CD14-positive monocyte (primary cell): ENCODE measurements around the gene TIMM10B. TPM values are rescaled to one million over a fixed set of nuclear protein-coding genes. Genes with fewer than 3 reads are reported as not detected.

Experiments used
- DNase-seq, 3 donors: peaks; one replicate each; pipeline ENCODE4 v3.0.0-alpha.2; 2011 to 2022
- H2AFZ ChIP-seq: 2 replicates; pipeline ENCODE4 v1.6.0; 2012; ENCODE audit warnings: mild to moderate bottlenecking, low read depth, low read length, inconsistent platforms; ENCODE audit not compliant: insufficient read depth, poor library complexity, severe bottlenecking
- H3K27ac ChIP-seq, 2 donors: 1 replicate in 1 of 2; 2 replicates in 1 of 2; pipeline ENCODE4 v1.5.1; 2012 to 2013; ENCODE audit warnings: low read length in 2 of 2, control low read depth in 1 of 2, inconsistent platforms in 1 of 2, low read depth in 1 of 2, mild to moderate bottlenecking in 1 of 2
- H3K27me3 ChIP-seq, 2 donors: one replicate each; pipeline versions ENCODE4 v1.6.0 to v1.6.1; 2011 to 2013; ENCODE audit warnings: low read length in 2 of 2; ENCODE audit not compliant: control insufficient read depth in 2 of 2, insufficient read depth in 2 of 2
- H3K36me3 ChIP-seq, 2 donors: replicated peaks in 1 of 2; 1 replicate in 1 of 2; 2 replicates in 1 of 2; pipeline versions ENCODE4 v1.5.1 to v1.6.1; 2012 to 2013; ENCODE audit warnings: low read length in 2 of 2, control low read depth in 1 of 2, inconsistent platforms in 1 of 2, mild to moderate bottlenecking in 1 of 2; ENCODE audit not compliant: insufficient read depth in 2 of 2, control insufficient read depth in 1 of 2
- H3K4me1 ChIP-seq, 2 donors: 1 replicate in 1 of 2; 2 replicates in 1 of 2; pipeline versions ENCODE4 v1.5.1 to v1.6.1; 2012 to 2013; ENCODE audit warnings: low read length in 2 of 2, control low read depth in 1 of 2, inconsistent platforms in 1 of 2, mild to moderate bottlenecking in 1 of 2, moderate library complexity in 1 of 2; ENCODE audit not compliant: insufficient read depth in 2 of 2, control insufficient read depth in 1 of 2
- H3K4me2 ChIP-seq: replicated peaks from 2 replicates; pipeline ENCODE3; 2012; ENCODE audit warnings: low read length, moderate library complexity, mild to moderate bottlenecking; ENCODE audit not compliant: poor library complexity, severe bottlenecking; ENCODE audit errors: extremely low read depth
- H3K4me3 ChIP-seq, 3 experiments: fragments of 200-600 bp in 1 of 3; sonication (generic) in 1 of 3; replicated peaks in 1 of 3; 1 replicate in 2 of 3; 2 replicates in 1 of 3; pipeline ENCODE4 v1.5.1; 2011 to 2013; ENCODE audit warnings: low read length in 3 of 3, mild to moderate bottlenecking in 3 of 3, control low read depth in 2 of 3, low read depth in 2 of 3, inconsistent platforms in 1 of 3, moderate library complexity in 1 of 3
- H3K79me2 ChIP-seq: 2 replicates; pipeline ENCODE4 v1.6.0; 2012; ENCODE audit warnings: mild to moderate bottlenecking, control low read depth, inconsistent platforms, low read length, moderate library complexity; ENCODE audit not compliant: insufficient read depth
- H3K9ac ChIP-seq: 2 replicates; pipeline ENCODE4 v1.6.0; 2017; ENCODE audit warnings: low read length, mild to moderate bottlenecking; ENCODE audit not compliant: insufficient read depth, poor library complexity, severe bottlenecking
- H3K9me3 ChIP-seq, 2 donors: replicated peaks in 1 of 2; 1 replicate in 1 of 2; 2 replicates in 1 of 2; pipeline versions ENCODE4 v1.5.1 to v1.6.1; 2012 to 2013; ENCODE audit warnings: low read length in 2 of 2, control low read depth in 1 of 2; ENCODE audit not compliant: control insufficient read depth in 1 of 2, insufficient read depth in 1 of 2
- H4K20me1 ChIP-seq: 2 replicates; pipeline ENCODE4 v1.6.0; 2012; ENCODE audit warnings: mild to moderate bottlenecking, low read length, control low read depth, moderate library complexity; ENCODE audit not compliant: insufficient read depth
- H3K27ac Mint-ChIP-seq, 7 donors: one replicate each; pipeline ENCODE4 v1.8.0; 2020; ENCODE audit warnings: mild to moderate bottlenecking in 7 of 7, mixed read lengths in 7 of 7, moderate library complexity in 6 of 7, inconsistent platforms in 2 of 7
- H3K27me3 Mint-ChIP-seq, 3 donors: one replicate each; pipeline ENCODE4 v1.8.0; 2021 to 2022; ENCODE audit warnings: low read depth in 3 of 3, mild to moderate bottlenecking in 3 of 3, mixed read lengths in 3 of 3, moderate library complexity in 3 of 3, inconsistent platforms in 1 of 3
- H3K36me3 Mint-ChIP-seq, 2 donors: one replicate each; pipeline ENCODE4 v1.8.0; 2020; ENCODE audit warnings: mixed read lengths in 2 of 2, inconsistent platforms in 1 of 2, mild to moderate bottlenecking in 1 of 2
- H3K4me1 Mint-ChIP-seq: one replicate; pipeline ENCODE4 v1.8.0; 2020; ENCODE audit warnings: mild to moderate bottlenecking, mixed read lengths
- H3K4me3 Mint-ChIP-seq, 2 donors: one replicate each; pipeline ENCODE4 v1.8.0; 2020; ENCODE audit warnings: mild to moderate bottlenecking in 2 of 2, mixed read lengths in 2 of 2, moderate library complexity in 1 of 2
- H3K9me3 Mint-ChIP-seq, 7 donors: one replicate each; pipeline ENCODE4 v1.8.0; 2020 to 2022; ENCODE audit warnings: mixed read lengths in 7 of 7, mild to moderate bottlenecking in 6 of 7, moderate library complexity in 6 of 7, inconsistent platforms in 2 of 7
- WGBS: methylation state at CpG from one replicate; pipeline ENCODE4 v1.1.5; 2013; ENCODE audit warnings: missing lambda C conversion rate; ENCODE audit not compliant: insufficient coverage; 5-methylcytosine and 5-hydroxymethylcytosine counted together
- intact Hi-C, 2 donors: fragments of 100-400 bp; cut with micrococcal nuclease; formaldehyde crosslinking; loops; one replicate each; pipeline versions ENCODE4 v1.15.0 to v1.15.1; 2023
- polyA plus RNA-seq, 3 donors: library from polyadenylated mRNA; depleted of rRNA in 1 of 3; unstranded in 2 of 3; stranded (reverse) in 1 of 3; fragments of 300-500 nt in 2 of 3; fragments of >200 nt in 1 of 3; fragmentation: Illumina TruSeq in 2 of 3; gene quantifications; 1 replicate in 2 of 3; 2 replicates in 1 of 3; pipeline ENCODE4 v1.2.3, GENCODE V29; 2012 to 2021
- TF ChIP-seq, protein P1 (sequence below): fragments of 200-600 bp; IDR thresholded peaks from one replicate; pipeline ENCODE4 v1.8.0; 2022; ENCODE audit warnings: antibody characterized with exemption, mild to moderate bottlenecking

TIMM10B gene
- polyA plus RNA-seq, 3 donors = 20.0 to 34.9 (median 22.1) TPM

DNA sequence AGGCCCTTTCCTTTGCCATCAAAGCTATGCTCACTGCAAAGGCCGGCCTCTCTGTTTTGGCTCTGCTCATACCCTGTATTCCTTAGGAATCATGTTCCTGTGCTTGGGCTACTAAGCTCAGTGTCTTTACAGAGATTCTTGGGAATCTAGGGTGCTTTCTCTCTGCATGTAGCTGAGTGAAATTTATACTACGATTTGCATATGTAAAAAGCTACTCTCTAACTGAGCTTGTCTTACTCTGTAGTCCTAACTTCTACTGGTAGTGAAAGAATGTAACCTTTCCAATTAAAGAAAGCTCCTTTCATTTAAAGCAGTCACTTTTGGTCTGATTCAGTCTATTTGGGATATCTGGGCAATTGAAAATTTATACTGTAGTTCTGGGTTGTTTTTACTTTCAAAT lies 48.0 kb downstream of the TIMM10B start:
- no peak overlapping the region for H3K27ac Mint-ChIP-seq
- no peaks in the 10 kb centered on the region for H3K9me3 Mint-ChIP-seq
- no peaks in the 10 kb centered on the region for H3K79me2 ChIP-seq
- H3K36me3 Mint-ChIP-seq = peaks cover 29 to 31% of the 10 kb centered on the region in 2 donors
- H4K20me1 ChIP-seq = no peaks in the 10 kb centered on the region
- H3K36me3 ChIP-seq = peaks cover 10 to 34% of the 10 kb centered on the region in 2 donors
- H3K27me3 Mint-ChIP-seq = no peaks in the 10 kb centered on the region
- intact Hi-C loops = no loop called here
- TF ChIP-seq, protein P1, sequence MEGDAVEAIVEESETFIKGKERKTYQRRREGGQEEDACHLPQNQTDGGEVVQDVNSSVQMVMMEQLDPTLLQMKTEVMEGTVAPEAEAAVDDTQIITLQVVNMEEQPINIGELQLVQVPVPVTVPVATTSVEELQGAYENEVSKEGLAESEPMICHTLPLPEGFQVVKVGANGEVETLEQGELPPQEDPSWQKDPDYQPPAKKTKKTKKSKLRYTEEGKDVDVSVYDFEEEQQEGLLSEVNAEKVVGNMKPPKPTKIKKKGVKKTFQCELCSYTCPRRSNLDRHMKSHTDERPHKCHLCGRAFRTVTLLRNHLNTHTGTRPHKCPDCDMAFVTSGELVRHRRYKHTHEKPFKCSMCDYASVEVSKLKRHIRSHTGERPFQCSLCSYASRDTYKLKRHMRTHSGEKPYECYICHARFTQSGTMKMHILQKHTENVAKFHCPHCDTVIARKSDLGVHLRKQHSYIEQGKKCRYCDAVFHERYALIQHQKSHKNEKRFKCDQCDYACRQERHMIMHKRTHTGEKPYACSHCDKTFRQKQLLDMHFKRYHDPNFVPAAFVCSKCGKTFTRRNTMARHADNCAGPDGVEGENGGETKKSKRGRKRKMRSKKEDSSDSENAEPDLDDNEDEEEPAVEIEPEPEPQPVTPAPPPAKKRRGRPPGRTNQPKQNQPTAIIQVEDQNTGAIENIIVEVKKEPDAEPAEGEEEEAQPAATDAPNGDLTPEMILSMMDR = no peak
- no peak overlapping the region for H2AFZ ChIP-seq
- 100% methylated on average over 1 of the region's 2 CpGs for WGBS
- no peak overlapping the region for H3K4me3 Mint-ChIP-seq
- H3K4me1 ChIP-seq = no peaks in the 10 kb centered on the region
- DNase-seq = no peak
- H3K27me3 ChIP-seq = no peaks in the 10 kb centered on the region
- H3K9me3 ChIP-seq = no peaks in the 10 kb centered on the region
- H3K4me2 ChIP-seq = no peak overlapping the region
- no peak overlapping the region for H3K9ac ChIP-seq
- H3K27ac ChIP-seq = no peak overlapping the region
- H3K4me1 Mint-ChIP-seq = peaks cover 7% of the 10 kb centered on the region
- H3K4me3 ChIP-seq = no peak overlapping the region

DNA sequence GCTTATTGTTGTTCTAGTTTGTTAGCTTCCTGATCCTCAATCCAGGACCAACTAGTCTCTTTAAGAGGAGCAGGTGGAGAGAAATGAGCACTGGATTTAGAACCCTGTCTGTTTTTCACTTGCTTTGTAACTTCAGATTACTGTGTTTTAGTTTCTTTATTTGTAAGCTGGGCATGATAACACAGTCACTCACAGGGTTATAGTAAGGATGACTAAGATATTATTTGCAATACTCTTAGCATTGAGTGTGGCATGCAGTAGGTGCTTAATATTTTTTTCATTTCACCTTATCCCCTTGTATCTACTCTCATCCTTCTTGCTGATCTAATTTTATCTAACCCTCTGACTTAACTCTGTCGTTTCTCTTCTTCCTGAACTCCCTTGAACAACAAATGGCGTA lies 49.5 kb downstream of the TIMM10B start:
- intact Hi-C loops = loop anchor here (5.0 to 10.0 kb wide), 2 partner anchors 154 to 176 kb away; partner anchors contain the start of gene MRPL17 (in 1 of the 2)
- TF ChIP-seq, protein P1 = no peak
- 83% methylated on average over 2 of the region's 2 CpGs for WGBS

More for the DNA sequence above, 49.5 kb downstream of the TIMM10B start:
- H3K9ac ChIP-seq = no peak overlapping the region
- no peak overlapping the region for H2AFZ ChIP-seq
- DNase-seq = no peak
- Mint-ChIP-seq H3K36me3 (peaks cover 33 to 34% of the 10 kb centered on the region in 2 donors), H3K27ac (no peak overlapping the region), H3K4me1 (peaks cover 7% of the 10 kb centered on the region), H3K27me3 (no peaks in the 10 kb centered on the region), H3K9me3 (no peaks in the 10 kb centered on the region), H3K4me3 (no peak overlapping the region)
- no peak overlapping the region for H3K4me2 ChIP-seq
- no peaks in the 10 kb centered on the region for H3K4me1 ChIP-seq
- no peak overlapping the region for H3K4me3 ChIP-seq
- no peak overlapping the region for H3K27ac ChIP-seq
- H3K36me3 ChIP-seq = peaks cover 10 to 40% of the 10 kb centered on the region in 2 donors
- H4K20me1 ChIP-seq = no peaks in the 10 kb centered on the region
- no peaks in the 10 kb centered on the region for H3K79me2 ChIP-seq
- no peaks in the 10 kb centered on the region for H3K9me3 ChIP-seq
- no peaks in the 10 kb centered on the region for H3K27me3 ChIP-seq
